Suprapubic skin (tissue), 4 donors: ENCODE measurements around the gene NAPB. TPM values are rescaled to one million over a fixed set of nuclear protein-coding genes. Genes with fewer than 3 reads are reported as not detected.

Experiments
- DNase-seq, 2 donors: peaks; one replicate each; pipeline ENCODE4 v3.0.0-alpha.2; 2019; ENCODE audit warnings: low spot score in 2 of 2
- H3K27ac ChIP-seq: fragments of 200-600 bp; sonication (generic); one replicate; pipeline ENCODE4 v1.5.1; 2019
- H3K27me3 ChIP-seq: fragments of 200-600 bp; sonication (generic); one replicate; pipeline ENCODE4 v1.5.1; 2019
- H3K36me3 ChIP-seq: fragments of 200-600 bp; sonication (generic); one replicate; pipeline ENCODE4 v1.5.1; 2019
- H3K4me1 ChIP-seq: fragments of 200-600 bp; sonication (generic); one replicate; pipeline ENCODE4 v1.5.1; 2019
- H3K4me3 ChIP-seq: fragments of 200-600 bp; sonication (generic); one replicate; pipeline ENCODE4 v1.5.1; 2019; ENCODE audit warnings: mild to moderate bottlenecking
- H3K9me3 ChIP-seq: fragments of 200-600 bp; sonication (generic); one replicate; pipeline ENCODE4 v1.5.1; 2019
- CTCF ChIP-seq, 2 donors: fragments of 200-600 bp in 1 of 2; fragments of 450-650 bp in 1 of 2; sonication (generic) in 1 of 2; IDR thresholded peaks; one replicate each; pipeline ENCODE4 v1.5.1; 2016 to 2019; ENCODE audit warnings: antibody characterized with exemption in 2 of 2, mild to moderate bottlenecking in 1 of 2, moderate library complexity in 1 of 2
- EP300 ChIP-seq: sonication (generic); formaldehyde crosslinking; IDR thresholded peaks from one replicate; pipeline ENCODE4 v1.6.1; 2017; ENCODE audit warnings: antibody characterized with exemption
- POLR2A ChIP-seq, 2 donors: fragments of 450-650 bp; IDR thresholded peaks; one replicate each; pipeline ENCODE4 v1.6.1; 2017; ENCODE audit warnings: antibody characterized with exemption in 2 of 2, mild to moderate bottlenecking in 2 of 2, moderate library complexity in 2 of 2
- POLR2AphosphoS5 ChIP-seq, 3 donors: sonication (generic); formaldehyde crosslinking; IDR thresholded peaks; one replicate each; pipeline ENCODE4 v1.6.1; 2017; ENCODE audit warnings: antibody characterized with exemption in 3 of 3
- WGBS: methylation state at CpG from one replicate; pipeline ENCODE4 v1.1.5; 2018; 5-methylcytosine and 5-hydroxymethylcytosine counted together
- total RNA-seq, 4 donors: library from RNA; depleted of rRNA; stranded (reverse); fragments of >200 nt; gene quantifications; one replicate each; pipeline ENCODE4 v1.1.0, GENCODE V29; 2016

NAPB gene
- total RNA-seq, 4 donors from 2014 or later, result 6.6 to 21.6 (median 8.9) TPM

- no peak overlapping the region for H3K27ac ChIP-seq
- no peaks in the 10 kb centered on the region for H3K27me3 ChIP-seq
- WGBS, result 62% methylated on average over 6 of the region's 6 CpGs
- TF ChIP-seq POLR2A (IDR thresholded peaks at IDR 0.05) (no peak), CTCF (IDR thresholded peaks at IDR 0.05) (no peak), EP300 (no peak), POLR2AphosphoS5 (IDR thresholded peaks at IDR 0.05) (no peak)
- no peaks in the 10 kb centered on the region for H3K9me3 ChIP-seq
- no peaks in the 10 kb centered on the region for H3K4me1 ChIP-seq
- peaks cover 31% of the 10 kb centered on the region for H3K36me3 ChIP-seq
- H3K4me3 ChIP-seq, result no peak overlapping the region
- no peak for DNase-seq
Measured at GRCh38 chr20:23396950-23397627, 24.2 kb downstream of the NAPB start.

- peaks cover 46% of the 10 kb centered on the region for H3K36me3 ChIP-seq
- DNase-seq, result no peak
- no peaks in the 10 kb centered on the region for H3K9me3 ChIP-seq
- no peak overlapping the region for H3K27ac ChIP-seq
- TF ChIP-seq POLR2A (IDR thresholded peaks at IDR 0.05), result no peak
- no peak for TF ChIP-seq CTCF (IDR thresholded peaks at IDR 0.05)
- TF ChIP-seq EP300, result no peak
- TF ChIP-seq POLR2AphosphoS5 (IDR thresholded peaks at IDR 0.05), result no peak
- no peak overlapping the region for H3K4me3 ChIP-seq
- H3K27me3 ChIP-seq, result no peaks in the 10 kb centered on the region
- WGBS, result 86% methylated on average over 4 of the region's 4 CpGs
- no peaks in the 10 kb centered on the region for H3K4me1 ChIP-seq
Measured at GRCh38 chr20:23393996-23394775, 27.1 kb downstream of the NAPB start.

GRCh38 chr20:23391707-23392310 lies 29.5 kb downstream of the NAPB start:
- no peak for DNase-seq
- 95% methylated on average over 4 of the region's 4 CpGs for WGBS
- Histone ChIP-seq H3K9me3 (no peaks in the 10 kb centered on the region), H3K4me3 (no peak overlapping the region), H3K36me3 (peaks cover 61% of the 10 kb centered on the region), H3K27me3 (no peaks in the 10 kb centered on the region), H3K27ac (no peak overlapping the region), H3K4me1 (no peaks in the 10 kb centered on the region)
- TF ChIP-seq EP300 (no peak), CTCF (IDR thresholded peaks at IDR 0.05) (no peak), POLR2A (IDR thresholded peaks at IDR 0.05) (no peak), POLR2AphosphoS5 (IDR thresholded peaks at IDR 0.05) (no peak)

- 66% methylated on average over 1 of the region's 1 CpG for WGBS
- Histone ChIP-seq H3K4me1 (no peaks in the 10 kb centered on the region), H3K4me3 (no peak overlapping the region), H3K27ac (no peak overlapping the region), H3K9me3 (no peaks in the 10 kb centered on the region), H3K27me3 (no peaks in the 10 kb centered on the region), H3K36me3 (peaks cover 61% of the 10 kb centered on the region)
- no peak for DNase-seq
- no peak for TF ChIP-seq EP300
- no peak for TF ChIP-seq POLR2A (IDR thresholded peaks at IDR 0.05)
- TF ChIP-seq POLR2AphosphoS5 (IDR thresholded peaks at IDR 0.05), result no peak
- TF ChIP-seq CTCF (IDR thresholded peaks at IDR 0.05), result no peak
Measured at GRCh38 chr20:23390091-23390774, 31.1 kb downstream of the NAPB start.
